Mononuclear cell (primary cell): Measurements from ENCODE around the gene GRAMD1B. TPM values are rescaled to one million over a fixed set of nuclear protein-coding genes. Genes with fewer than 3 reads are reported as not detected.
"Not testable (repeated sequence)": the region's sequence is repeated elsewhere in the genome, so short reads cannot be mapped to it uniquely, and the experiment has no call there.

Experiments used
- H3K27me3 ChIP-seq: 2 replicates; pipeline ENCODE4 v1.6.0; 2011; ENCODE audit warnings: low read length, control low read depth; ENCODE audit not compliant: insufficient read depth
- H3K4me1 ChIP-seq: 2 replicates; pipeline ENCODE4 v1.5.1; 2011; ENCODE audit warnings: mild to moderate bottlenecking, low read length, control low read depth; ENCODE audit not compliant: insufficient read depth
- H3K4me3 ChIP-seq: 2 replicates; pipeline ENCODE4 v1.5.1; 2011; ENCODE audit warnings: mild to moderate bottlenecking, low read length, moderate library complexity
- H3K9me3 ChIP-seq: 2 replicates; pipeline ENCODE4 v1.5.1; 2011; ENCODE audit warnings: low read depth, mild to moderate bottlenecking, control low read depth, low read length
- total RNA-seq: library from RNA; depleted of rRNA; stranded (reverse); fragments of >200 nt; gene quantifications from one replicate; pipeline ENCODE4 v1.2.3, GENCODE V29; 2012

GRAMD1B gene
- total RNA-seq, 1 donor = 7.1 TPM

- H3K4me3 ChIP-seq = no peak overlapping the region
- H3K9me3 ChIP-seq = peaks cover 6% of the 10 kb centered on the region
- peaks cover 18% of the 10 kb centered on the region for H3K27me3 ChIP-seq
- H3K4me1 ChIP-seq = no peaks in the 10 kb centered on the region
These were observed 229.2 kb downstream of the GRAMD1B start for GRCh38 chr11:123659311-123659710.

- not testable (repeated sequence) for H3K9me3 ChIP-seq, H3K4me1 ChIP-seq, H3K4me3 ChIP-seq
- H3K27me3 ChIP-seq = peaks cover 13% of the 10 kb centered on the region
These were observed 229.9 kb downstream of the GRAMD1B start for GRCh38 chr11:123659965-123660364.

DNA sequence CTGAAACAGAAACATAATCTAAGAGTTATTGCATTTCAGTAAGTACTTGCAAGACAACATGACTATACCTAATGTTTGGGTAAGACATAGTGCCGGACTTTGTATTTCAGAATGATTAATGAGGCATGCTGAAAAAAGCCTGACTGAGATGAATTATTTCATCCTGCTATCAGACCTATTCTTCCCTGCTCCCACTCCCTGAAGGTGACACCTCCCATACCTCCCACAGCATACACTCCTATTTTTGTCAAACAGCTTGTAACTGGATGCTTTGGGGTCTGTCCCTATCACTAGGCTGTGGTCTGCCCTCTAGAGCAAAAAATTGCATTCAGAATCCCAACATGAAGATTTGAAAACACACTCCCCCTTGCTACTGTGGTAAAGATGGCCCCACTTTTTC, 235.2 kb downstream of the GRAMD1B start:
- no peak overlapping the region for H3K4me3 ChIP-seq
- no peaks in the 10 kb centered on the region for H3K4me1 ChIP-seq
- H3K27me3 ChIP-seq = peaks cover 3% of the 10 kb centered on the region
- peaks cover under 1% of the 10 kb centered on the region for H3K9me3 ChIP-seq

GRCh38 chr11:123670081-123670480, 240.0 kb downstream of the GRAMD1B start:
- Histone ChIP-seq H3K4me3 (no peak overlapping the region), H3K9me3 (no peaks in the 10 kb centered on the region), H3K27me3 (peaks cover 3% of the 10 kb centered on the region), H3K4me1 (no peaks in the 10 kb centered on the region)

DNA sequence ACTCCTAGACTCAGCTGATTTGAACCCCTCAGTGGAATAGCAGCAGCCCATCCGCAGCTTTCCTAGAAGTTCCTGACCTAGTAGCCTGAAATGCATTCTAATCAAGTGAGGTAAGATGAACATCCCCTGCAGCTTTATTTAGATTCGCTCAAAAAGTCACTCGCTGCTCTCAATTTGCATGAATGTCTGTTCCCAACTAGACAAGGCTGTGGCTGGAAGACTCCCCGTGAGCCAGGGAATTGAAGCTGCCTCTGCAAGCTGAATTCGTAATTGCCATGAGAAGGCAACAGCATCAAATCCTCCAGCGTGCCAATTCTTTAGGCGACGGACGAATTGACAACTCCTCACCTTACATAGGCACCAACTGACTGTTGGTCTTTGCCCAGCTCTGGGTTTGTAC, 241.5 kb downstream of the GRAMD1B start:
- Histone ChIP-seq H3K27me3 (no peaks in the 10 kb centered on the region), H3K9me3 (no peaks in the 10 kb centered on the region), H3K4me3 (no peak overlapping the region), H3K4me1 (no peaks in the 10 kb centered on the region)

DNA sequence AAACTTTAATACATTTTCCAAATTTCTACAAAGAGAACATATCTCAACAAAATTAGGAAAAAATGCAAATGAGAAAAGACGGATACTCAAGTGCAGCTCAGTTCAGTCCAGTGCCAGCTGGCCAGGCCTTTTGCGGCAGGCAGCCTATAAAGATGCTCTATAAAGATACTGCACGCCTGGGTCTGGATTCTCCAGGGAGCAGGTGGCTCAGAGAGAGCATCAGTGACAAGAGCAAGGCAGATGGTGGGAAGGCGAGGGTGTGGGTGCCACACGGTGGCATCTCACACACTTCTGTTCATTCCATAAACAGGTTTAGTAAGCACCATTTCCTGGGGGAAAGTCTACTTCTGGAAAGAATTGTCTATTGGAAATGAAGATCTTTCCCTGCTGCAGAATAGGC, 242.5 kb downstream of the GRAMD1B start:
- no peak overlapping the region for H3K4me3 ChIP-seq
- no peaks in the 10 kb centered on the region for H3K9me3 ChIP-seq
- no peaks in the 10 kb centered on the region for H3K4me1 ChIP-seq
- H3K27me3 ChIP-seq = no peaks in the 10 kb centered on the region

DNA sequence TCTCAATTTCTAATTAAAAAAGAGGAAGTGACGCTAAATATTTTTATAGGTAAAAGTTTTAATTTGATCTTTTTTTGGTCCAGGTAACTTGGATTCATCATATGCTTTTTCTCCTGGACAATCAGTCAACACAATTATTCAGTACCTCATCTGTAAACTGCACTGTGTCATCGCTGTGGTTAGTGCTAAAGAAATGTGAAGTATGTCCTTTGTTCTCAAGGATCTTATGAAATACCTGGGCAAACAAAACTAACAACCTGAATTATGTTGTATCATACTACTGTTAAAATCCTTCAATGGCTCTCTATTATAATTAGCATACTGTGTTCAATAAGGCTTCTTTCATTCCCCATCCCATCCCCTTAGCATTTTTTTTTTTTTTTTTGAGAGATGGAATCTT, 244.2 kb downstream of the GRAMD1B start:
- Histone ChIP-seq H3K4me1 (no peaks in the 10 kb centered on the region), H3K4me3 (no peak overlapping the region), H3K9me3 (no peaks in the 10 kb centered on the region), H3K27me3 (no peaks in the 10 kb centered on the region)

Other genes starting within 250 kb of the GRAMD1B start
- gene CLMP, start 235.0 kb upstream of the GRAMD1B start, total RNA-seq = 0.10 TPM
- not detected for gene SCN3B, start 224.4 kb downstream of the GRAMD1B start, total RNA-seq